GM19240 (cell line): ENCODE results near the gene METTL25B.

Experiments used
- DNase-seq: peaks from one replicate; pipeline ENCODE4 v3.0.0; 2011; ENCODE audit warnings: low spot score; ENCODE audit not compliant: insufficient read length

METTL25B gene

DNA sequence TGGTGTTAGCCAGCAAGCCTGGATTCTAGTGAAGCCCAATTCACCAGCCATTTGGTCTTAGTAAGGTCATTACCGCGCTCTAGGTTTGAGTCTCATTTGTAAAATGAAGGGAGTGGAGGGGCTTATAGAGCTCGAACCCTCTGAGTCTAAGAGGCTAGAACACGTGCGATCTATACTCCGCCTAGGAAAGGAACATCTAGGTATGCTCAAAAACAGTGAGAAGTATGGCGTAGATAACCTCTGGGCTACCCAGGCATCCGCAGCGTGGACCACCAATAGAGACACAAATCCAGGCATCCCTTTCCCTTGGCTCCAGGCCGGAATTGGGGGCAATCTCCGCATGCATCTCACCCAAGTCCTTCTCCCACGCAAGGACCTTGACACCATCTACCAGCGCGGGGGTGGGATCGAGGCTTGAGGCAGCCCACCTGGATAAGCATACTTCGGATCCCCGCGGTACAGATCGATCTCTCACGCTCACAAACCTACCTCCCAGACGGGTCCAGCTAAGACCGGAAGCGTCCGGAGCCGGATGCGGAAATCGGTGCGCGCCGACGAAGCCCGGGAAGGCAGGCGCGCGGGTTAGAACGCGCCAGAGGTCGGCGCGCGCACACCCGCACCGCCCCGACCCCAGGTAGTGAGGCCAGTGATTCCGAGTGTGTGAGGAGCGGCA is at the start of gene METTL25B:
TSS of gene METTL25B (plus strand) at position 544 of the 673 bp plus-strand sequence. CDS start 636 bp downstream, outside the sequence.
- peak; percentile 75 for DNase-seq

DNA sequence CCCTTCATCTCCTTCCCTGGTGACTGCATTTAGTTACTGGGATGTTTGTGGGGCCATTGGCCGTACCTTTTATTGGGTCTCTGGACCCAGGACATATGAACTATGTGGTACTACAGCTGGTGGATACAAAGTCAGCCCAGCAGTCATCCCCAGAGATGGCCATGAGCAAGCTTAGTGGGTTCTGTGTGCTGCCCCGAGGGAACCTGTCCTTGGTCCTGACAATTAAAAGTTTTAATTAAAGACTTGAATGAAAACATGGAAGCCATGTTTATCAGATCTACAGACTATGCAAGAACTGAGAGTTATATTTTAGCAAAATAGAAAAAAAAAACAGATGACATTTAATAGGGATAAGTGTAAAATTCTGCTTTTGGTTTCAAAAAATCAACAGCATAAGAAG is 48.2 kb upstream of the METTL25B start:
- no peak for DNase-seq

DNA sequence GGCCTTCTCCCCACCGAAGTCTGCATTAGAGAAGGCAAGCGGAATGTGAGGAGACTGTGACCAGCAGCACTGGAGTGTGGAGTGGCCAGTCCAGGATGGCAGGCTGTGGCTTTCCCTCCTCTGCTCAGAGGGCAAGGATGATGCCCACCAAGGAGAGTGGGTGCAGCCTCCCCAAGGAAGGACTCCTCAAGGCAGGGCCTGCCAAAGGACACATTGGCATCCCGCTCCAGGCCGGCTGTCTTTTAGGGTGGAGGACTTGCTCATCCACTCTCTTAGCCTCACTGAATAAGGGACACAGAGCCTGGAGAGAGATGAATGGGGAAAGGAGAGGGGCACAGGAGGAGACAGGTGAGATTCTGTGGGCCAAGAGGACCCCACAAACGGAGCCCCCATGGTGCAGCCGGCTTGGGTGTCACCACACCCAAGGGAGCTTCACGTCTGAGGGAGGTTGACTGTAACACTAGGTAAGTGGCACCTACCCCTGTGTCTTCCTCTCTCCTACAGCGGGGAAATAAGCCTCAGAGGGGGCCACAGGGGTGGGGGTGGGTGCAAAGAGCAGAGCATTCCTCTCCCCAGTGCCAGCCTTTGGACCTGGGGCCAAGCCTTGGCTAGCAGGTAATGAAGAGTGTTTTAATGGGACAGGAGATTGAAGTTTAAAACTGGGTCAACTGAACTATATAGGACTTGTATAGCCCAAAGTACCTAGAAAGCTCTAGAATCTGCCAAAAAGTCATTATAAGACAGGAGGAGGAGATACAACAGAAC is 46.9 kb upstream of the METTL25B start:
- no peak for DNase-seq

DNA sequence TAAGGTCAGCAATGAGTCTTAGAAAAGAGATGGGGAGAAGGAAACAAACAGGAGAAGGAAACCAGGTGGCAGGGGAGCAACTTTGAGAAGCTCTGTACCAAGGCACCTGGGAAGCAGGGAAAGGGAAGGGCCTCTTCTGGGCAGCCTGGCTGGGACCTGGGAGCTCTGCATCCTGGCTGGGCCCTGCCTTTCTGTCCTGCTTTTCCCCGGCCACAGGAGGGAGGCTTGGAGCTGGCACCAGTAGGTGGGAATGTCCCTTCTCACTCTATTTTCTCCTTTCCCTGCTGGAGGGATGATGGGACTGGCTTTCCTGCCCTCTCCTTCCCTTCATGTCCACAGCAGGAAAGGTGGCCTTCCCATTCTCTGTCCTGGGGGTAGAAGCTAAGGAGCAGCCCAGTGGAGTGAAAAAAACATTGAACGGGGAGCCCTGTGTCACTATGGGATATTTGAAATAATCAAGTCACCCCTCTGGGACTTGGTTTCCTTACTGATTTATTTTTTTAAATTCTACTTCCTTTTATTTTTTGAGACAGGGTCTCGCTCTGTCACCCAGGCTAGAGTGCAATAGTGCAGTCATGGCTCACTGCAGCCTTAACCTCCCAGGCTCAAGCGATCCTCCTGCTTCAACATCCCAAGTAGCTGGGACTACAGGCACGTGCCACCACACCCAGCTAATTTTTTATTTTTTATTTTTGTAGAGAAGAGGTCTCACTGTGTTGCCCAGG is 45.9 kb upstream of the METTL25B start:
- no peak for DNase-seq

DNA sequence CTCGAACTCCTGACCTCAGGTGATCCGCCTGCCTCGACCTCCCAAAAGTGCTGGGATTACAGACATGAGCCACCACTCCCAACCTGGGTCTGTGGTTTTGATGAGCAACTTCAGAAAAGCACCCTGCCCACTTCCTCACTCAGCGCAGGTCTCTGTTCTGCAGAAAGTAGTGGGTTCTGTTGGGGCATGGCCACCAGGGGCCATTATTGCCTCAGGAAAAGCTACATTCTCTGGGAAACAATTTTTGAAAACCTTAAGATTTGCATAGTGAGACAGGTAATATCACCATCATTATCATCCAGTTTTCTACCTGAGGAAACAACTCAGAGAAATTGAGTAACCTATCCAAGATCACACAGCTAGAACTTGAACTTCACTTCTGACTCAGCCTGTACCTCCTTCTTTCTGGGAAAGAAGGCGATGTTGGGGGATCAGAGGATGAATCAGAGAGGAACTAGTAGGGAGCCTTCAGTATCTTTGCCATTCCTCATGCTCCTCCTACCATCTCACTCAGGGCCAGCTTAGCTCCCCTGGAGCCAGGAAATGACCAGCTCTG is 44.0 kb upstream of the METTL25B start:
- no peak for DNase-seq

DNA sequence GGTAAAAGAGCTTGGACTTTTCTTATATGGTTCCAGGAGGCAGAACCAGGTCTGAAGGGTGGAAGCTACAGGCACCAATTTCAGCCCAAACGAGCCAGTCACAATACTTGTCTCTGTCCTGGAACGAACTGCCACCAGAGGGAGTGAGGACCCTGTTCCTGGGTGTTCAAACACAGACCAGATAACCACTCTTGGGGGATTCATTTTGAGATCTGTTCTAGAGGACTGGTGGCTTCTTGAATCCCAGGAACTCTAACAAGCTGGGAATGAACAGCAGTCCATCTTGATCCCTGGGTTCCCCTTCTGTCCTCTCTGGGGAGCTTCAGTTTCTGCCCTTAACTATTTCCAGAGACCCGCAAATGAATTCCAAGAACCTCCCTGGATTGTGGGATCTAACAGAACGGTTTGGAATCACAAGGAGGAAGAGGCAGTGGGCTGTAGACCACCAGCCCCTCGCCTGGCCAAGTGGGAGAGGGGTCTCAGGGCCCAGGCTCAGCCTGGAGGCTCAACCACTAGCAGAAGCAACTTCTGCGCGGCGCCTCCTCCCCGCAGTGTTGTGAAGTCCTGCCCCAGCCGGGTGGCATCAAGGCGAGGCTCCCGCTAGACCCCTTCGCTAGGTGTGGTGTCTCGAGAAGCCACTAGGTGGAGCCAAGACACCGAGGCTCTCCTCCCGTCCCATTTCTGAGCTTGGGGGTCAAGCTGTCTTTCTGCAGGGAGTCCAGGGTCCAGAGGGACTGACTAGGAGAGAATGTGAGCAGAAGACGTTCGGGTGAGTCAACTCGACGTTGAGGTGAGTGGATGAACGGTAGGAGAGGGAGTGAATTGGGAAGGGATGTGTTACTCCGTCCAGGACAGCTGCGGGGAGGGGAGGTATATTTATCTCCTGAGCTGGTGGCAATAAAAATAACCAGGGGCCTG is 39.0 kb upstream of the METTL25B start:
- DNase-seq = peak; percentile 91

DNA sequence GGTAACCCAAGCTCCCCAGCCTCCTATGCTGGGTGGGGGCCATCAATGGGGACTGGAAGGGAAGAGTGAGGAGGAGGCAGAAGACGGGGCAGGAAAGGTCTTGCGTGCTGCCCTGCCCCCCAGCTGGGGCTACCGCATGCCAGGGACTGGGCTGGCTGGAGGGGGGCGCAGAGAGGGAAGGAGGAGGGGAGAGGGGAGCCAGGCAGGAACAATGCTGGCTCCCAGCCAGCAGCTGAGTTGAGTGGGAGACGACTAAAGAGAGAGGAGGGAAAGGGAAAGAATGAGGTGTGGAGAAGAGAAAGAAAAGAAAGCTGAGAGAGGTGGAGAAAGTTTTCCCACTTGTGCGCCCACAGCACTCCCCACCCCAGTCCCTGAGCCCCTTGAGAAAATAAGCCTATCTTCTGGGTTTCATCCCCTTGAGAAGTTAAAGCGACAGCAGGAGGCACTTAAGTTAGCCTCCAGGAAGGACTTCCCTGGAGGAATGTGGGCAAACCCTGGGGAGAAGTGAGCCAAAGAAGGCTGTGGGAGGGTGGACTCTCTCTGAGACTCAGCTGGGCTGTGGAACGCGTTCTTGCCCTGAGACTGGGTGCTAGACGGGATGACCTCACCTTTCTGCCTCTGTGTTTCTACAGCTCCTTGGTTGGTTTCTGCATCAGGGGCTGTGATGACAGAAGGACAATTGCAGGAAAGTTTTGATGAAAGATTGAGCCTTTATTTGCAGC is 38.2 kb upstream of the METTL25B start:
- DNase-seq = no peak

DNA sequence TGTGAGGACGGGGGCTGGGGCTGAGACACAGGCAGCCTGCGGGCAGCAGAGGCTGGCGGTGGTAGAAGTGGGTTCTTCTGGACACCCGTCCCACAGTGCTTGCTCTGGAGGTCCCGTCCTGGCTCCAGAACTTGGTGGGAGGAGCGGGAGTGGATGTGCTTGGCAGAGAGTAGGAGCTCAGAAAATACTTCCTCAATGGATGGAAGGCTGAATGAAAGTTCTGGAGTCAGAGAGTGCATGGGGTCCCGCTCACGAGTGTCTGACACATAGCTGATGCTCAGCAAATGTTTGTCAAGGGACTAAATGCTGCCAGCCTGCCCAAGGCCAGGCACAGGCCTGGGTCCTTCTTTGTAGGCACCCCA is 37.6 kb upstream of the METTL25B start:
- DNase-seq = no peak

DNA sequence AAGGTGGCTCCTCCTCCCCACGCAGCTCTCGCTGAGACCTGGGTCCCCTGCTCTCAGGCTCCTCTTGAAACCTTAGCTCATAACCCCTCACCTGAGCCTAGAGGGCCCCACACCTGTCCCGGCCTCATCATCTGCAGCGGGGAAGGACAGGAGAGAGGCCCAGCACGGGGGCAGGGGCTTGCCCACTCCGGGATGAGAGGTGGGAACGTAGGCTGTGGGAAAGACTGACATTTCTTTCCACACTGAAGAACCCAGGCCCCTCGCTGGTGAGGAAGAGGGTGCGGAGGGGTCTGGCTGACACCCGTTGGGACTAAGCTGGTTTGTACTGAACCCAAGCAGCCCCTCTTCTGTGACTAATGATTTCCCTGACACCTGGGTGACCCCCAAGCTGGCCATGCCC is 37.1 kb upstream of the METTL25B start:
- DNase-seq = no peak

DNA sequence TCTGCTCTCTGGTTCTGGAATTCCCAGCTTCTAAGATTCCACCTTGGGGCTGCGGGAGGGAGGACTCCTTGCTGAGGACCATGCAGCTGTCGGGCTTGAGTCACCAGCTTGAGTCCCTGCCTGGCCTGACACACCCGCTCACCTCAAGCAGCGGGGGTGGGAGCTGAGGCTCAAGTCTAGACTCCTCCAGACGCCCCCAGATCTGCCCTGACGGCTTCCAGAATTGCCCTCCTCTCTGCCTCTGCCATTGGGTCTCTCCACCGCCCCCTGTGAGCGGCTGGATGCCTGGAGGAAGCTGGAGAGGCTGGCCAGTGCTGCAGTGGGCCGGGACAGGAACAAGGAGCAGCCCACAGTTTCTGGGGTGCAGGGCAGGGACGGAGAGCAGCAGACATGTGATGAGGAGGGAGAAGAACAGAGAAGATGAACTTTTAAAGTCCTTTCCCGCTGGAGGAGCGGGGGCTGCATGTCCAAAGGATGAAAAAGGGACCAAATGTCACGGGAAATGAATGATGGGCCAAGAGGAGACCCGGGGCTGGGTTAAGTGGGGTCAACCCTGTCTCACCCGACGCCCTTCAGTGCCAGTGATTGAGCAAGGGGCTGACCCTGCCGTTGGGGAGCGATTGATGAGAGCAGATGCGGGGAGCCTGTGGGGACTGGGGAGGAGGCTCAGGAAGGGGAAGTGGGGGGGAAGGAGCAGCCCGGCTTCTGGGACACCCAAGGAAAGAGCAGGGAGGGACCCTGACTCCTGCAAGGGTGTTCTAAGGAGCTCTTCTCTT is 36.4 kb upstream of the METTL25B start:
- no peak for DNase-seq

DNA sequence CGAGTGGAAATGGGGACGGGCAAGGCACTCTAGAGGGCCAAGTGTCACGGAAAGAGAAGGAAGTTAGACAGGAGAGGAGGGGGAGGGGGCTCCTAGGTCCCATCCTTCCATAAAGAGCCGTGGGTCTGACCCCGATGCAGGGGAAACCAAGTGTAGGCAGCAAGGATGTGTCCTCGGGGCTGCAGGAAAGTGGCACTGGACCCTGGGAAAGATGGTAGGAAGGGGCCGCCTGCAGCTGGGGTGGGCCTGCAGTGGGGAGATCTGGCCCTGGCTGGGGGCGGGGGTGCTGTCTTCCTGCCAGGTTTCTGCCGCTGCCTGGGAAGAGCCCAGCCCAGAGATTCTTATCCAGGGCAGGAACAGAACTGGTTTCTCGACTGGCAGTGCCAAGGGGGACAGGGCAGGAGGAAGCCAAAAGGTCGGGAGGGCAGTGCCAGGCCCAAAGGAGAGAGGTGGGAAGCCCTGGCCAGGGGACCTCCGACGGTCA is 35.8 kb upstream of the METTL25B start:
- DNase-seq = no peak

DNA sequence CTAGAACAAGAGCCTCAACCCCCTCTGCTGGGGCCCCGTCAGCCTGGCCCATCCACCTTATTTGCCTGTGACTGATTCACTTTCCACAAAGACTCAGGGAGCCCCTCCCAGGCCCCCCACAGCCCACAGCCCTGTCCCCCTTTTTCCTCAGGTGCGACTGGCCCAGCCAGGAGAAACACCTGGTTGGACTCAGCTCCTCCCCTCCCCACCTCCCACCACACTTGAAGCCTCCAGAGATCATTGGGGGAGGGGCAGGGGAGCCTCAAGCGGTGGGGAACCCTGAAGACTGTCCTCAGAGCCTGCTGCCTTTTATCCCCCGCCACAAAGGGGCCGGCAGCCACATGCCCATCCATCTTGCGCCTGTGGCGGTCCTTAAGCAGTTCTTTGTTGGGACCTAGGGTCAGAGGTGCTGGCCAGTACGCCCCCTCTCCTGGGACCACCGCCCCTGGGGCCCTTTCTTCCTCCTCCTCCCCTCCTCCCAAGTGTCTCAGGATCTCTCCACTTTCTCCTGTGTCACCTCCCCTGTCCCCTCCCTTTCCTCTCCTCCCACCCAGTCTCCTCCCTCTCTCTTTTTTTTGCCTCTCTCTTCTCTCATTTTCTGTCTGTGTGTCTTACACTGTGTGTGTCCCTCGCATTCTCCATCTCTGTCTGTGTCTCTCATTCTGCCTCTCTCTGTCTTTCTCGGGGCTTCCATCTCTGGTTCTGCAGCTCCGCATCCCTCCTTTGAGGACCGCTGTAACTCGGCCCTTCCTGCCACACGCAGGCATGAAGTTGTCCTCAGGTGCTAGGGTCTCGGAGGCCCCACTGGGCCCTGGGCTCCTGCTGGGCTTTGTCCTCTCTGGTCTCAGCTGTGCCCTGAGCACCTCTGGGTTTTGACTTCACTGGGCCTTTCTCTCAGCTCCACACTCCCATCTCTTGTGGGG is 35.1 kb upstream of the METTL25B start:
- DNase-seq = no peak

DNA sequence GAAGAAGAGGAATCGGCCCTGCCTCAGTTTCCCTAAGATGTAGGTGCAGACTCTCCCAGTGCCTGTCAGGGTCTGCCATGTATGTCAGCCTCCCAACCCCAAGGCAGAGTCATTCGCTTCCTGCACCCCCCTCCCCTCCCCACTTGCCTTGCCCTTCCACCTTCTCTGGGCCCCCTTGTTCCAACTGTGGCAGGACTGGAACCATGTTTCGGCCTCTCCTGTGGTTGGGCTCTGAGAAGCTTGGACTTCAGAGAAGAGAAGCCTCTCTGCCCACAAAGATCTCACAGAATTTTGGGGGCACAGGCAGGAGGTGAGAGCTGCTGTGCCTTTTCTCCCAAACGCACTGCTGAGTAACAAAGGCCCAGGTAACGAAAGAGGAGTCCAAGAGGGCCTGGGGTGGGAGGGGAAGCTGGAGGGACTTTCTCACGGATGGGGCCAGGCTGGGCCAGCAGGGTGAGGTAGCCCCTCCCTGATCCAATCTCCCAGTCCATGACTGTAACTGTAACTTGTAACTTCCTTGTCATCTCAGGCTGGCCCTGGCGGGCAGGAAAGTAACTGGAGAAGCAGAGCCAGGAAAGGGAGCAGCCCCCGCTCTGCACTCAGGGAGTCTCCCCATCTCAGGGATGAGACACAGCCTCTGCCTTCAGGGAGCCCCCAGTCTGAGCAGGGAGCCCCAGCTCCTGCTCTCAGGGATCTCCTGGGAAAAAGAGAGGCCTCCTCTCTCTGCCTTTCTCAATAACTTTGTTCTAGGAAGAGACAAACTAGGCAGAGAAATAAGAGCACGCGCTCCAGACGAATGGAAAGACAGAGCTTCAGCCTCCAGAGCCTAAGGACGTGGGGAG is 34.2 kb upstream of the METTL25B start:
- no peak for DNase-seq

DNA sequence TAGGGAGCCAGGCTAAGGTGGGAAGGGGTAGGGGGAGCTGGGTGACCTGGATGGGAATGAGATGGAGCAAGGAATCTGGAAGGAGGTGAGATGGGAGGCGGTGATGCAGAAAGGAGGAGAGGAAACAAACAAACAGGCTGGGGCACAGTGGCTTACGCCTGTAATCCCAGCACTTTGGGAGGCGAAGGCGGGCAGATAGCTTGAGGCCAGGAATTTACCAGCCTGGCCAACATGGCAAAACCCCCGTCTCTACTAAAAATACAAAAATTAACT is 33.6 kb upstream of the METTL25B start:
- no peak for DNase-seq

DNA sequence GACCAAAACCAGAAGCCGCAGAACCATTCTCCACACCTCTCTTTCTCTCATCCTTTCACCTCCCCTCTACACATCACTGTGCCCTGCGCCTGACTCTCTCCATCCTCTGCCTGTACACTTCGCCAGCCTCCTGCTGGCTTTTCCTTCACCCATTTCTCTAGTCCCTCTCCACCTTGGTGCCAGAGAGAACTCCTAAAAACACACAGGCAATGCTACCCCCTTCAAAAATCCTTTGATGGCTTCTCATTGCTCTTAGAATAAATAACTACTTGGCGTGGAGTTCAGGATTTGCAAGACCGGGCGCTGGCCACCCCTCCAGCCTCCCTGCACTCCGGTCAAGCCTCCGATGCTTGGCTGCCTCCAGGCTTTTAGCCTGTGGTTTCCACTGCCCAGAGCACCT is 31.5 kb upstream of the METTL25B start:
- DNase-seq = no peak

DNA sequence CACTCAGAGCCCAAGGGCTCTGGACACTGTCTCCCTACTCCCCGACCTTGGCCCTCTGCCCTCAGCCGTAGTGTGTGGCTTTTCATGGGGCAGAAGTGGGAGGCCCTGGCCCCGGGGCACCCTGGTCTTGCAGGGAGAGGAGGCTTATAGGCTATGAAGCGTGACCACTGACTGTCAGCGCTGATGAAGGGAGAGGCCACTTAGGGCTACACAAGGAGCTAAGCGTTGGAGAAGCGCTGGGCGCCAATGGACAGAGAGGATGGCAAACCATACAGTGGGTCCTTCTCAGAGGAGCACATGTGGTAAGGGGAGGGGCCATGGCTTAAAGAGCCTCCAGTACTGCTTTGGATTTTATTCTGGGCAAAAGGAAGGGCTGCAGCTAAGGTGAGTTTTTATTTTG is 30.8 kb upstream of the METTL25B start:
- DNase-seq = no peak

DNA sequence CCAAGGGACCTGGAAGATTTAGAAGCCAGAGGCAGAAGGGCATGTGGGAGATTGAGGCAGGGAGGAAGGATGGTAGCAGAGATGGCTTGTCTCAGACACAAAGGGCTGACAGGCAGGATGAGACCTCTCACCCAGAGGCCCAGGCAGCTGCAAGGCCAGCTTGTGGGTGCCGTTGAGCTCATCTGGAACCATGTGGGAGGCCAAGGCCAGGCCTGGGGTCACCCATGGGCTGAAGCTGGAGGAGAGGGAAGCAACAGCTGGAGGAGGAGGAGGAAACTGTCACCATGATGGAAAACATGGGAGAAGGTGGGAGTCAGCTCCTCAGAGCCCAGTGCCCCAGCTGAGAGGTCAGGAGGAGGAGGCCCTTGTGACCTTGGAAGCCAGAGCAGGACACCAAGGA is 29.3 kb upstream of the METTL25B start:
- DNase-seq = no peak
